Keratinocyte (primary cell): Measurements from ENCODE around the gene PAFAH1B2. TPM values are rescaled to one million over a fixed set of nuclear protein-coding genes. Genes with fewer than 3 reads are reported as not detected.

Experiments
- DNase-seq: peaks from one replicate; pipeline ENCODE4 v3.0.0-alpha.2; 2011; ENCODE audit warnings: low read depth, missing footprints, low spot score
- FAIRE-seq: peaks from 2 replicates; lab custom pipeline; 2011; peaks lifted over from hg19 to GRCh38; lab: Jason Lieb, UNC
- H2AFZ ChIP-seq: 2 replicates; pipeline ENCODE4 v1.6.0; 2012; ENCODE audit warnings: low read length, control low read depth, inconsistent platforms; ENCODE audit not compliant: control insufficient read depth
- H3K27ac ChIP-seq: 2 replicates; pipeline ENCODE4 v1.5.1; 2011; ENCODE audit warnings: low read length; ENCODE audit not compliant: control insufficient read depth, insufficient read depth
- H3K27me3 ChIP-seq: 3 replicates; pipeline ENCODE4 v1.6.0; 2011; ENCODE audit warnings: low read length; ENCODE audit not compliant: control insufficient read depth, insufficient read depth; ENCODE audit errors: extremely low read depth
- H3K36me3 ChIP-seq, 2 experiments: 2 replicates in 1 of 2; 3 replicates in 1 of 2; pipeline ENCODE4 v1.5.1; 2011; ENCODE audit warnings: low read length in 2 of 2, mild to moderate bottlenecking in 1 of 2; ENCODE audit not compliant: control insufficient read depth in 2 of 2, insufficient read depth in 2 of 2; ENCODE audit errors: extremely low read depth in 1 of 2
- H3K4me1 ChIP-seq: 3 replicates; pipeline ENCODE4 v1.5.1; 2011; ENCODE audit warnings: low read length; ENCODE audit not compliant: control insufficient read depth, insufficient read depth; ENCODE audit errors: extremely low read depth
- H3K4me2 ChIP-seq: 3 replicates; pipeline ENCODE4 v1.6.0; 2011; ENCODE audit warnings: low read depth, low read length; ENCODE audit not compliant: control insufficient read depth, insufficient read depth; ENCODE audit errors: extremely low read depth
- H3K4me3 ChIP-seq, 3 experiments: fragments of 200-600 bp in 1 of 3; sonication (generic) in 1 of 3; 2 replicates in 2 of 3; 3 replicates in 1 of 3; pipeline ENCODE4 v1.5.1; 2011 to 2016; ENCODE audit warnings: low read length in 3 of 3, mild to moderate bottlenecking in 3 of 3, control low read depth in 2 of 3, inconsistent platforms in 1 of 3, low read depth in 1 of 3, mixed read lengths in 1 of 3, mixed run types in 1 of 3, moderate library complexity in 1 of 3; ENCODE audit not compliant: control insufficient read depth in 2 of 3, insufficient read depth in 2 of 3; ENCODE audit errors: extremely low read depth in 1 of 3
- H3K79me2 ChIP-seq: 2 replicates; pipeline ENCODE4 v1.6.0; 2012; ENCODE audit warnings: low read length; ENCODE audit not compliant: control insufficient read depth, insufficient read depth
- H3K9ac ChIP-seq: 3 replicates; pipeline ENCODE4 v1.6.0; 2011; ENCODE audit warnings: low read length; ENCODE audit not compliant: control insufficient read depth, insufficient read depth; ENCODE audit errors: extremely low read depth
- H3K9me1 ChIP-seq: 3 replicates; pipeline ENCODE4 v1.6.0; 2011; ENCODE audit warnings: low read length; ENCODE audit not compliant: control insufficient read depth, insufficient read depth; ENCODE audit errors: extremely low read depth
- H3K9me3 ChIP-seq: 2 replicates; pipeline ENCODE4 v1.5.1; 2012; ENCODE audit warnings: low read depth, low read length; ENCODE audit not compliant: control insufficient read depth
- H4K20me1 ChIP-seq: 3 replicates; pipeline ENCODE4 v1.6.0; 2011; ENCODE audit warnings: low read length; ENCODE audit not compliant: control insufficient read depth, insufficient read depth; ENCODE audit errors: extremely low read depth
- EZH2 ChIP-seq: IDR thresholded peaks from one replicate; pipeline ENCODE4 v1.6.1; 2012; ENCODE audit warnings: inconsistent platforms, mild to moderate bottlenecking, low read length, moderate library complexity
- dilution Hi-C: fragments of 300-500 bp; cut with MboI; formaldehyde crosslinking; loops from one replicate; pipeline ENCODE4 v1.7.0; 2020; ENCODE audit warnings: low sequenced_read_pairs; ENCODE audit not compliant: extremely low pct_ligation_motif_present
- polyA plus RNA-seq, 5 experiments: library from polyadenylated mRNA; depleted of rRNA in 3 of 5; stranded (reverse) in 3 of 5; stranded (forward) in 1 of 5; unstranded in 1 of 5; fragments of >200 nt; gene quantifications; 1 replicate in 1 of 5; 2 replicates in 3 of 5; 3 replicates in 1 of 5; pipeline versions ENCODE4 v1.2.1 to v1.2.3, GENCODE V29; 2011 to 2012; ENCODE audit warnings: missing spikeins in 2 of 5, low read depth in 1 of 5, low replicate concordance in 1 of 5
- TF ChIP-seq, protein P1 (sequence below), 3 experiments: IDR thresholded peaks in 1 of 3; conservative IDR thresholded peaks in 1 of 3; optimal IDR thresholded peaks in 1 of 3; 2 replicates in 2 of 3; 3 replicates in 1 of 3; pipeline versions ENCODE3 to v1.5.1; 2011; ENCODE audit warnings: low read length in 3 of 3, mild to moderate bottlenecking in 3 of 3, moderate library complexity in 2 of 3, control low read depth in 1 of 3, inconsistent platforms in 1 of 3; ENCODE audit not compliant: insufficient read depth in 2 of 3; ENCODE audit errors: extremely low read depth in 1 of 3

Gene PAFAH1B2
- polyA plus RNA-seq, 1 donor (not counting 4 experiments of a cell fraction or from before 2014, with no cell fraction given) = 76.4 TPM

GRCh38 chr11:117194267-117194666 lies 50.2 kb downstream of the PAFAH1B2 start:
- no peaks in the 10 kb centered on the region for H3K27me3 ChIP-seq
- dilution Hi-C loops = no loop called here
- no peak for TF ChIP-seq EZH2
- TF ChIP-seq, protein P1, sequence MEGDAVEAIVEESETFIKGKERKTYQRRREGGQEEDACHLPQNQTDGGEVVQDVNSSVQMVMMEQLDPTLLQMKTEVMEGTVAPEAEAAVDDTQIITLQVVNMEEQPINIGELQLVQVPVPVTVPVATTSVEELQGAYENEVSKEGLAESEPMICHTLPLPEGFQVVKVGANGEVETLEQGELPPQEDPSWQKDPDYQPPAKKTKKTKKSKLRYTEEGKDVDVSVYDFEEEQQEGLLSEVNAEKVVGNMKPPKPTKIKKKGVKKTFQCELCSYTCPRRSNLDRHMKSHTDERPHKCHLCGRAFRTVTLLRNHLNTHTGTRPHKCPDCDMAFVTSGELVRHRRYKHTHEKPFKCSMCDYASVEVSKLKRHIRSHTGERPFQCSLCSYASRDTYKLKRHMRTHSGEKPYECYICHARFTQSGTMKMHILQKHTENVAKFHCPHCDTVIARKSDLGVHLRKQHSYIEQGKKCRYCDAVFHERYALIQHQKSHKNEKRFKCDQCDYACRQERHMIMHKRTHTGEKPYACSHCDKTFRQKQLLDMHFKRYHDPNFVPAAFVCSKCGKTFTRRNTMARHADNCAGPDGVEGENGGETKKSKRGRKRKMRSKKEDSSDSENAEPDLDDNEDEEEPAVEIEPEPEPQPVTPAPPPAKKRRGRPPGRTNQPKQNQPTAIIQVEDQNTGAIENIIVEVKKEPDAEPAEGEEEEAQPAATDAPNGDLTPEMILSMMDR (optimal IDR thresholded peaks at IDR 0.05 in 1 of 3, IDR thresholded peaks at IDR 0.05 in 1 of 3, conservative IDR thresholded peaks at IDR 0.05 in 1 of 3; ENCODE audit: extremely low read depth in 1 of 3, insufficient read depth in 2 of 3, low read length in 3 of 3) = no peak

GRCh38 chr11:117195258-117195657 lies 51.2 kb downstream of the PAFAH1B2 start:
- no peak for TF ChIP-seq EZH2
- TF ChIP-seq, protein P1 (optimal IDR thresholded peaks at IDR 0.05 in 1 of 3, IDR thresholded peaks at IDR 0.05 in 1 of 3, conservative IDR thresholded peaks at IDR 0.05 in 1 of 3; ENCODE audit: extremely low read depth in 1 of 3, insufficient read depth in 2 of 3, low read length in 3 of 3) = no peak
- Histone ChIP-seq H3K9me3 (no peaks in the 10 kb centered on the region), H3K27ac (no peak overlapping the region), H3K4me2 (no peak overlapping the region), H3K4me3 (no peak overlapping the region), H3K27me3 (no peaks in the 10 kb centered on the region), H2AFZ (no peak overlapping the region), H3K9ac (no peak overlapping the region), H3K36me3 (peaks cover 0 to 11% of the 10 kb centered on the region in 2 experiments), H3K79me2 (no peaks in the 10 kb centered on the region), H4K20me1 (no peaks in the 10 kb centered on the region), H3K4me1 (peaks cover 15% of the 10 kb centered on the region), H3K9me1 (no peaks in the 10 kb centered on the region)
- dilution Hi-C loops = no loop called here
- DNase-seq = no peak
- no peak for FAIRE-seq

More at GRCh38 chr11:117194267-117194666, 50.2 kb downstream of the PAFAH1B2 start:
- H3K4me3 ChIP-seq = no peak overlapping the region
- no peaks in the 10 kb centered on the region for H3K79me2 ChIP-seq
- FAIRE-seq = no peak
- no peak for DNase-seq
- H3K27ac ChIP-seq = no peak overlapping the region
- no peaks in the 10 kb centered on the region for H3K9me3 ChIP-seq
- H4K20me1 ChIP-seq = no peaks in the 10 kb centered on the region
- H3K36me3 ChIP-seq = peaks cover 0 to 20% of the 10 kb centered on the region in 2 experiments
- no peak overlapping the region for H3K4me2 ChIP-seq
- no peaks in the 10 kb centered on the region for H3K9me1 ChIP-seq
- H2AFZ ChIP-seq = no peak overlapping the region
- no peak overlapping the region for H3K9ac ChIP-seq
- H3K4me1 ChIP-seq = peaks cover 15% of the 10 kb centered on the region
